Stimulated activated naive CD8-positive, alpha-beta T cell treated with anti-CD3 and anti-CD28 coated beads, Interleukin-15, amount 100 ng/mL, for 72 hours (primary cell): Measurements from ENCODE around the gene OR4N5.

Source experiments
- ATAC-seq: fragments of 150-1000 bp; cut with Tn5 transposase; 2 replicates; pipeline ENCODE4 v1.10.0; 2021; ENCODE audit warnings: mild to moderate bottlenecking, moderate library complexity
- DNase-seq, 2 donors: peaks; one replicate each; pipeline ENCODE4 v3.0.0; 2021 to 2022
- H3K27ac Mint-ChIP-seq, 2 donors: one replicate each; pipeline ENCODE4 v1.8.0; 2022; ENCODE audit warnings: mild to moderate bottlenecking in 2 of 2, mixed read lengths in 2 of 2, moderate library complexity in 2 of 2
- H3K27me3 Mint-ChIP-seq: one replicate; pipeline ENCODE4 v1.8.0; 2022; ENCODE audit warnings: mixed read lengths
- H3K4me1 Mint-ChIP-seq: one replicate; pipeline ENCODE4 v1.8.0; 2022; ENCODE audit warnings: mild to moderate bottlenecking, mixed read lengths
- H3K4me3 Mint-ChIP-seq, 2 donors: one replicate each; pipeline ENCODE4 v1.8.0; 2022; ENCODE audit warnings: mild to moderate bottlenecking in 2 of 2, mixed read lengths in 2 of 2, moderate library complexity in 1 of 2
- H3K9me3 Mint-ChIP-seq, 2 donors: one replicate each; pipeline ENCODE4 v1.8.0; 2022; ENCODE audit warnings: mixed read lengths in 2 of 2

Gene OR4N5

DNA sequence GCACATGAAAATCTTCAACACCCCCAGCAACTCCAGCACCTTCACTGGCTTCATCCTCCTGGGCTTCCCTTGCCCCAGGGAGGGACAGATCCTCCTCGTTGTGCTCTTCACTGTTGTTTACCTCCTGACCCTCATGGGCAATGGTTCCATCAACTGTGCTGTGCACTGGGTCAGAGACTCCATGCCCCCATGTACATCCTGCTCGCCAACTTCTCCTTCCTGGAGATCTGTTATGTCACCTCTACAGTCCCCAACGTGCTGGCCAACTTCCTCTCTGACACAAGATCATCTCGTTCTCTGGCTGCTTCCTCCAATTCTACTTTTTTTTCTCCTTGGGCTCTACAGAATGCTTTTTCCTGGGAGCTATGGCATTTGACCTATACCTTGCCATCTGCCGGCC is 40.6 kb downstream of the OR4N5 start:
- ATAC-seq, result no peak
- DNase-seq, result no peak
- Mint-ChIP-seq H3K27ac (no peak overlapping the region), H3K4me3 (no peak overlapping the region), H3K9me3 (no peaks in the 10 kb centered on the region), H3K4me1 (no peaks in the 10 kb centered on the region), H3K27me3 (peaks cover 11% of the 10 kb centered on the region)

DNA sequence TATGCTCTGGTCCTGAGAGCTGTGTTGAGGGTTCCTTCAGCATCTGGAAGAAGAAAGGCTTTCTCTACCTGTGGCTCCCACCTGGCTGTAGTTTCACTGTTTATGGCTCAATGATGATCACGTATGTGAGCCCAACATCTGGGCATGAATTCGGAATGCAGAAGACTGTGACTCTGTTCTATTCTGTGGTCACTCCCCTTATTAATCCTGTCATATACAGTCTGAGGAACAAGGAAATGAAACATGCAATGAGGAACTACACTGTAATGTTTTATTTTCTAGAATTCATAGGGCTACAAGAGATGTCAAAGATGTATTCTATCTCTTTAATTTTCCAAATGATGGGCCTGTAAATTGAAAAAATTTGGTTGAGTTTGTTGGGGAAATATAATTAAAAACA is 41.3 kb downstream of the OR4N5 start:
- Mint-ChIP-seq H3K27me3 (peaks cover 11% of the 10 kb centered on the region), H3K4me1 (no peaks in the 10 kb centered on the region), H3K27ac (no peak overlapping the region), H3K9me3 (no peaks in the 10 kb centered on the region), H3K4me3 (no peak overlapping the region)
- DNase-seq (no peak), ATAC-seq (no peak)

DNA sequence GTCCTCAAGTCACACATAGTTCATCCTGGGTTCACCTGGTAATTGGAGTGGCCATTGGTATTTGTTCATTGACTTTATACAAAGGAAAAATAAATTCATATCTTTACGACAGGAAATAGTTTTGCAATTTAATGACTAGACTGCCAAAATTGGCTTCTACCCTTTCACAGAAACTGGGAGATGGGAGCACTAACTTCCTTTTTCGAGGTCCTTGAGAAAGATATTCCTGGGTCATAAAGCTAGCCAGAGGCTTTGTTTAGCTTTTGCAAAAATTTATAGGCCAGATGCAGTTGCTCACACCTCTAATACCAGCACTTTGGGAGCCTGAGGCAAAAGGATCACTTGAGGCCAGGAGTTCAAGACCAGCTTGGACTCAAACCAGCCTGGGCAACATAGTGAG is 41.9 kb downstream of the OR4N5 start:
- H3K4me3 Mint-ChIP-seq, result no peak overlapping the region
- H3K4me1 Mint-ChIP-seq, result no peaks in the 10 kb centered on the region
- H3K9me3 Mint-ChIP-seq, result no peaks in the 10 kb centered on the region
- ATAC-seq (no peak), DNase-seq (no peak)
- peaks cover 11% of the 10 kb centered on the region for H3K27me3 Mint-ChIP-seq
- H3K27ac Mint-ChIP-seq, result no peak overlapping the region

DNA sequence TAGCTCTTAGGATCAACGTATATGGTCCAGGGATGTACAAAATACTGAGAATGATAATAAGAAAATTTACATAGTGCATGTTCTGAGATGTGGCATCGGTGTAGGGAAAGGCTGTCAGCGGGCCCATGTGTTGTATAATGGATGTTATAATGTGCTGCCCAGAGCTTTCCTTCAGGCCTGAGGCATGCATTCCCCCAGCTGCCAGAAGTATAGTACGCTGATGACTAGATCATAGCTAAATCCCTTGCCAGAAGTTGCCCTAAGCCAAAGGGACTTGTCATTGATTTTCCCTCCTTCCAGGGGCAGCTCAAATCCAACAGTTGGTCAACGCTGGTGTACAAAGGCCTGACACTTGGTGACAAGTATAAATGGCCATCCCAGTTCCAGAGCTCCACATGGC is 45.6 kb downstream of the OR4N5 start:
- Mint-ChIP-seq H3K27ac (no peak overlapping the region), H3K9me3 (peaks cover 0 to 6% of the 10 kb centered on the region in 2 donors), H3K4me1 (no peaks in the 10 kb centered on the region), H3K4me3 (no peak overlapping the region), H3K27me3 (peaks cover 19% of the 10 kb centered on the region)
- no peak for ATAC-seq
- no peak for DNase-seq

DNA sequence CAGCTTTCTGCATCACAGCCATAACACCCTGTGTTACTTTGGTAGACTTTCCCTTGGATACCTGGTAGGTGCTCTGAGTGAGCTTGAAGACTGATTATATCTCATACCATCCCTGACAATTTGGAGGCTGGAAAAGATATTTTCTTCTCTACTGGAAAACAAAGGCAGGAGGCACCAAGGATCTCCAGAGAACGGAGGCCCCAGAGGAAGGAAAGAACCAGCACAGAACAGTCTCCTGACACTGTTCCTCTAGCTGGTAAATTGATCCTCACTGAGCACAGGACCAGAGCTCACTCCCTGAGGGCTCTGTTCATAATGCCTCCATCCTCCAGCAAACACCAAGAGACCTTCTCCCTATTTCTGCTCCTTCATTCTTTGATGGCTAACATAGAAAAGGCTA is 52.0 kb downstream of the OR4N5 start, which contains the start of gene OR11G2:
TSS of gene OR11G2 (plus strand) at position 301 of the 400 bp plus-strand sequence. CDS start 6,542 bp downstream, outside the sequence.
- Mint-ChIP-seq H3K4me3 (no peak within 1 kb of the TSS), H3K27ac (peak within 1 kb of the TSS; percentile 22 to 29), H3K9me3 (peaks cover 0 to 6% of the 10 kb centered on the region in 2 donors), H3K27me3 (peaks cover 21% of the 10 kb centered on the region), H3K4me1 (no peaks in the 10 kb centered on the region)
- DNase-seq (no peak), ATAC-seq (no peak)

DNA sequence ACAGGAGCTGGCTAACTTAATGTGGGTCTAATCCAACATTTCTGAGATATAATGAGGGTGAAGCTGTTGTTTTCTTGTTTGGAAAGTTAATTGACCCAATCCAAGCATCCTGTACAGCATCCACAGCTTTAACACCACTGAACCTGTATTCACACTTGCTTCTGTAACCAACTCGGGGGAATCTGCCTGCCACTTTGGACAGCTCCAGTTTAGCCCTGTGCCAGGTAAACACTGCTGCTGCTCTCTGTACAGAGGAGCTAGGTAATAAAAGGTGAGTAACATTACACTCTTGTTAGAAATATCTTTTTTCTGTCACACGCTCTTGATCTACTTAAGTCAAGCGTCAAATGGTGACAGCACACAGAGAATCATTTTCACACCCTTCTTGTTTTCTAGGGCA is 52.8 kb downstream of the OR4N5 start:
- ATAC-seq, result no peak
- Mint-ChIP-seq H3K27me3 (peaks cover 21% of the 10 kb centered on the region), H3K9me3 (peaks cover 0 to 6% of the 10 kb centered on the region in 2 donors), H3K4me3 (no peak overlapping the region), H3K4me1 (no peaks in the 10 kb centered on the region), H3K27ac (no peak overlapping the region)
- DNase-seq, result no peak

DNA sequence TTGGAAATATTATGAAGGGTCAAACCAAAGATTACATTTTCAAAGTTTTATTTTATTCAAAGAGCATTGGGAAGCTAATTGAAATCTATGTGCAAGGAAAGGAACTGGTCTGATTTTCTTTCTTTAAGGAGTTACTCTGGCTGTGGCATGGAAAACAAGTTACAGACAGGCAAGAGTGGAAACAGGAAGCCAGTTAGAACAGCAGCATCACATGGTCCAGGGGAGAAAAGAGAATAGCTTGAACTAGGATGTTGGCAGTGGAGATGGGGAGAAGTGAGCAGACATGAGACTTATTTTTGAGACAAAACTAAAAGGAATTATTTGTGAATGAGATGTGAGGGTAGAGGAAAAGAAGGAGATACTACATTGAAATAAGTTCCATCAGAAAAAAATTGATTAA is 55.5 kb downstream of the OR4N5 start:
- no peak for DNase-seq
- no peak overlapping the region for H3K4me3 Mint-ChIP-seq
- no peak overlapping the region for H3K27ac Mint-ChIP-seq
- H3K4me1 Mint-ChIP-seq, result no peaks in the 10 kb centered on the region
- ATAC-seq, result no peak
- H3K27me3 Mint-ChIP-seq, result peaks cover 24% of the 10 kb centered on the region
- H3K9me3 Mint-ChIP-seq, result no peaks in the 10 kb centered on the region
